NCI-H226 (cell line): ENCODE results near the gene USE1.

ENCODE experiments used
- DNase-seq: peaks from one replicate; pipeline ENCODE4 v3.0.0-alpha.2; 2015

Gene USE1

DNA sequence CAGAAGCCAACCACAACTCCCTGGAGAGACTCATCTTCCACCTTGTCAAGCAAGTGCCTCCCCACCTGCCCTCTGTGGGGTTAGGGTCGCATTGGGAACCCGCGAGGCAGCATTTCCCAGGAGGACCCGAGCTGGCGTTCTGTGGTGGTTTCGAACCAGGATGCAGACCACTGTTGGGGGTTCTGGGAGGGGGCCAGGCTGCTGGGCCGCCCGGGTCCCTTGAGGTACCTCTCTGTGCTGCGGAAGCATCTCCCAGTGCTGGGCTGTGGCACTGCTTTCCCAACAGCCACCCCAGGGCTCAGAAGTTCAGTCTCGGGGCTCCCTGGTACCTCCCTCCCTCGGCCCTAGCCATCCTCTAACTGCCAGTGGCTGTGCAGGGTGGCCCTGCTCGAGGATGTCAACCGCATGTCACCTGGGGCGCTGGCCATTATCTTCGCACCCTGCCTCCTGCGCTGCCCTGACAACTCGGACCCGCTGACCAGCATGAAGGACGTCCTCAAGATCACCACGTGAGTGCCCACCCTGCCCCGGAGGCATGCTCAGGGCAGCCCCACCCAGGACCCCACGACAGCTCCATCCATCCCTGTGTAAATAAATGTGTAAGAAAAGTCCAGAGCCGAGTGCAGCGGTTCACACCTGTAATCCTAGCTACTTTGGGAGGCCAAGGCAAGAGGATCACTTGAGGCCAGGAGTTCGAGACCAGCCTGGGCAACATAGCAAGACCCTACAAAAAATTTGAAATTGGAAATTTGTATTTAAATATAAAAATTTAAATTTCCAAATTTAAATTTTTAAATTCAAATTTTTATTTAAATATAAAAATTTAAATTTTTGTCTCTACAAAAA lies 8.2 kb upstream of the USE1 start:
- no peak for DNase-seq

DNA sequence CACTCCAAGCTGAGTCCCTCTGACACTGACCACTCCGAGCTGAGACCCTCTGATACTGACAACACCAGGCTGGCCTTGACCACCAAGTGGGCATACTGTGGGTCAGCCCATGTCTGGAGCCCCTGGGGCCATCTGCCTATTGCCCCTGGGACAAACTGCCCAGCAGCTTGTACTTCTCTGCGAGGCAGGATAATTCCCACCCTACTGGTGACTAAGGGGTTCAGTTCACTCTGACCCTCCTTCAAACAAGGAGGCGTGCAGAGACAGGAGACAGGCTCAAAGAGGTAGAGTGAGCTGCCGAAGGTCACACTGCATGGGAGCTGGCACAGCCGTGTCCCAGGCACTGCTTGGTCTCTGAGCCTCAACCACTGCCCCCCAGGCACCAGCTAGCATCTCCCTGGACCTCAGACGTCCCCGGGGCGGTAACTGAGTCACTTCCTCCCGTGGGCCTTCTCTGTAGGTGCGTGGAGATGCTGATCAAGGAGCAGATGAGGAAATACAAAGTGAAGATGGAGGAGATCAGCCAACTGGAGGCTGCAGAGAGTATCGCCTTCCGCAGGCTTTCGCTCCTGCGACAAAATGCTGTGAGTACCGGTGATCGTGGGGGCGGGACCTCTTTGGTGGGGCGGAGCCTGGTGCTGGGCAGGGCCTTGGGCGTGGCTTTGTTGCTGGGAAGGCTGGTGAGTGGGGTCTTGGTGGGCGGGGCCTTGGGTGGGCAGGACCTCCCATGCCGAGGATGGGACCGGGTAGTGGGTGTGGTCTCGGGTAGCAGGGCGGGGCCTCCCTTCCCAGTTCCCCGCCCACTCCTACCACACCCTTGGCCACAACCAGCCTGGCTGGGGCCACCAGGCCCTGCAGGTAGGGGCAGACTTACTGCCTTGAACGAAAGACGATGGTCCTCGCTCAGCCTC lies 5.8 kb upstream of the USE1 start:
- DNase-seq = peak; percentile 26

DNA sequence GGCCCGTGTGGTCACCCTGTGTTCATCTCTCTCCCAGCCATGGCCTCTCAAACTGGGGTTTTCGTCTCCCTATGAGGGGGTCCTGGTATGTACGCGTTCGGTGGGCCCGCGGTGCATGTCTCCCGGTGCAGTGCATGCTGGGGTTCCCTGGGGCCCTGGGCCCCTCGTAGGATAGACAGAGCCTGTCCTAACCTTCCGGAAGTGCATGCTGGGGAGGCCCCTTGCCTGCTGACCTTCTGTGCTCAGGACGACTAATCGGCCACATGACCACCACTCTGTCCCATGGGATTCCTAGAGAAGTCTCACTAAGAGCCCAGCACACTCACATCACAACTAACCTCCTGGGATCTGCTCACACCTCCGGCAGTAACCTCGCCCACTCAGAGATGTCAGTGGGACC lies 4.9 kb upstream of the USE1 start:
- no peak for DNase-seq

DNA sequence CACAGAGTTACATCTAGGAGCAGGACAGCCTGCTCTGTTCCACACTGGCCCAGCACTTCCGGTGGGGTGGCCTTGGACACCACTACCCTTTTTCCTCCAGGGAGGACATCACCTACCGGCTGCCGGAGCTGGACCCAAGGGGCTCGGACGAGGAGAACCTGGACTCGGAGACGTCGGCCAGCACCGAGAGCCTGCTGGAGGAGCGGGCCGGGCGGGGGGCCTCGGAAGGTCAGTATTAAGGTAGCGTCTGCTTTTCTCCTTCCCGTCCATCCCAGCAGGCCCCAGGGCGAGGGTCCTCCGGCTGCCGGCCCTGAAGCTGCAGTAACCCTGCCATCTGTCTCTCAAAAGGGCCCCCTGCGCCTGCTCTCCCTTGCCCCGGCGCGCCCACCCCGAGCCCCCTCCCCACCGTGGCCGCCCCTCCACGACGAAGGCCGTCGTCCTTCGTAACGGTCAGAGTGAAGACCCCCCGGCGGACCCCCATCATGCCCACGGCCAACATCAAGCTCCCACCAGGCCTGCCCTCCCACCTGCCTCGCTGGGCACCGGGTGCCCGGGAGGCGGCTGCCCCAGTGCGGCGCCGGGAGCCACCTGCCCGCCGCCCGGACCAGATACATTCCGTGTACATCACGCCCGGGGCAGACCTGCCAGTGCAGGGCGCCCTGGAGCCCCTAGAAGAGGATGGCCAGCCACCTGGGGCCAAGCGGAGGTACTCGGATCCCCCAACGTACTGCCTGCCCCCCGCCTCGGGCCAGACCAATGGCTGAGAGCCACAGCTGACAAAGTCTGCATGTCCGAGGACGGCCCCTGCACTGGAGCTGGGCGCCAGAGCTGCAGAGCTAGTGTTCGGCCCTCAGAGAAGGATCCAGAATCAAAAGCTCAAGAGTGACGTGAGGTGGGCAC lies 3.4 kb upstream of the USE1 start:
- DNase-seq = no peak

DNA sequence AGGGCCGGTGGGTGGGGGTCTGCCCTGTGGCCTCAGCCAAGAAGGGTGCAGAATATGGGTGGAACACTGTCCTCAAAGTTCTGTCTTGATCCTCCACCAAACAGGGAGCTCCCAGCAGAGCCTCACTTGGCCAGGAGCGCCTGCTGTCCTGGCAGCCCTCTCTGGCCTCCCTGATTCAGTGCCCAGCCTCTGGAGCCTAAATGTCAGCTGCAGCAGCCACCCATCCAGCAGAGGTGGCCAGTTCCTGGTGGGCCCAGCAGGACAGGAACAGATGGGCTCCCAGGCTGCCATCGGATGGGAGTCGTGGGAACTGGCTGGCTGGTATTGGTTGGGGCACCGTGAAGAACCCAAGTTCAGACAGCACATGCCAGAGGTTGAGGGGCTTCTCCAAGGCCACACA lies 1.8 kb upstream of the USE1 start:
- no peak for DNase-seq

DNA sequence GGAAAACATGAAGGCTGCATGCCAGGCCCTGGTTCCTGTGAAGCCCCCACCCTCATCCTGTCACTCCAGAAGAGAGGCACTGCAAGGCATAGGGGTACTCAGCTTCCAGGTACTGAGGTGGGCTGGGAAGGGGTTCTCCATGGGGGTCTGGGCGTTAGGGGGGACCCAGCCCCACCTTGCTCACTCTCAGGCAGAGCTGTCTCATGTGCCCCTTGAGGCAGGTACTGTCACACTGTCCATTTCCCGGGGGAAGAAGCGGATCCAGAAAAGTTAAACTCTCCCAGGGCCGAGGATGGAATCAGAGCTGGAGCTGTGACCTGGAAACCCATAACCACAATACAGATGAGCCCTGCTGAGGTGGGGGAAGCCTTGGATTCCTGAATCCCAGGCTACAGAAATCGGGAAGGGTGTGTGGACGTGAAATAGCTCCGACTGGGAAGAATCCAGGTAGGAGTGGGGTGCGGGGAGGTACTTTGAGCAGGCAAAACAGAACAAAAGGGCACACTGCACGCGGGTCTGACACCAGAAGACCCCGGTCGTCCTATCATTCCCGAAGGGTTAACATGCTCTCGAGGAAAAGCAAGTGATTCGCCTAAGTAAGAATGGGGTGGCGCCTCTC lies 540 bp upstream of the USE1 start:
- DNase-seq = no peak

DNA sequence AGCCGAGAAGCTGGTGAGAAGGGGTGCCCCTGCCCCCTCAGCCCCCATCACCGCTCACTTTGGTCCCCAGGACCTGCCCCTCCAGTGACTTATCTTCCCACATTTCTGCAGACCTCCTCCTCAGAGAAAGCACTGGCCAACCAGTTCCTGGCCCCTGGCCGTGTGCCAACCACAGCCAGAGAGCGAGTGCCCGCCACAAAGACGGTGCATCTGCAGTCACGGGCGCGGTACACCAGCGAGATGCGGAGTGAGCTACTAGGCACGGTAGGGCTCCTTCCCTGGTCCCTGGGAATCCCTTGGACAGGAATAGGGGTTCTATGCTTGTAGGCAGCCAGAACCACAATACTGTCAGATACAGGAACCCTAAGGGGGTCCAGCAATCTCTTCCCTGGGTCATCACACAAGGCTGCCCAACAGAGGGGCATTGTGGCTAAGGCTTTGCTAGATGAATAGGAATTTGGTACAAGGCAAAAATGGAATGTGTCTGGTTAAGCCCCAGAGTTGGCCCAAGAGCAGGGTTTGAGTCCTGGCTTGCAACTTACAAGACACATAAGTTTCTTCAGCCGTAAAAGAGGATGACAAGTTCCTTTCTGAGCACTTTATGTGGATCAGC lies 1.0 kb downstream of the USE1 start:
- no peak for DNase-seq

DNA sequence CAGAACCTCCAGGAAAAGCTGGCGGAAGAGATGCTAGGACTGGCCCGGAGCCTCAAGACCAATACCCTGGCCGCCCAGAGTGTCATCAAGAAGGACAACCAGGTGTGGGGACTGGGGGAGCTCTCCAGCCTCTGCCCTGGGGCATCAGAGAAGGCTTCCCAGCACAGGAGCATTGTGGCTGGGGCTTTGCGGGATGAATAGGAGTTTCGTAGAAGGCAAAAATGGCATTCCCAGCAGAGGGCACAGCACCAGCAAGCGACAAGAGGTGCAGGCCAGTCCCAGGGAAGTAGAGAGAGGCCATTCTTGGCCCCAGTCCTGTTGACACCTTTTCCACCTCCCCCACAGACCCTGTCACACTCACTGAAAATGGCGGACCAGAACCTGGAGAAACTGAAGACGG lies 4.1 kb downstream of the USE1 start:
- no peak for DNase-seq

DNA sequence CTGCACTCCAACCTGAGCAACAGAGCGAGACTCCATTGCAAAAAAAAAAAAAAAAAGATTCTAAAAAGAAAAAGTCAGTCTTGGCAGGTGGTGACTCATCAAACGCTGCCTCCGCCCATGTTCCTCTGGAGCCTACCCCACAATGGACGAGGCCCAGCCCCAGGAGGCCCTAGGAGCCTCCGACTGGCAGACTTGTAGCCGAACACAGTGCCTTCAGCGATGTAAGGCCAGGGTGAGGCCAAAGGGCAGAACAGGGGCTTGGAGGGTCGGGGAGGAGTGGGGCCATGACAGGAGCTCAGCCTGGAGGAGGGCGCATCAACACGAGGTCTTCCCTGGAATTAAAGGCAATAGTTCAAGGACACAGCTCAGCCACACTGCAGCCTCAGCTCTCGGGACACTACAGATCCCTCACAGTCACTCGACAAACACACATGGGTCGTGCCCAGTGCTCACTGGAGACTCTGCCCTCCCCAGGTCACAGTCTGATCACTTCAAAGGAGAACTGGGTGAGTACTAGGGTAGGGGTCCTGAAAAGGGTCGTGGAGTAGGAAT lies 5.1 kb downstream of the USE1 start:
- DNase-seq = peak; percentile 68

DNA sequence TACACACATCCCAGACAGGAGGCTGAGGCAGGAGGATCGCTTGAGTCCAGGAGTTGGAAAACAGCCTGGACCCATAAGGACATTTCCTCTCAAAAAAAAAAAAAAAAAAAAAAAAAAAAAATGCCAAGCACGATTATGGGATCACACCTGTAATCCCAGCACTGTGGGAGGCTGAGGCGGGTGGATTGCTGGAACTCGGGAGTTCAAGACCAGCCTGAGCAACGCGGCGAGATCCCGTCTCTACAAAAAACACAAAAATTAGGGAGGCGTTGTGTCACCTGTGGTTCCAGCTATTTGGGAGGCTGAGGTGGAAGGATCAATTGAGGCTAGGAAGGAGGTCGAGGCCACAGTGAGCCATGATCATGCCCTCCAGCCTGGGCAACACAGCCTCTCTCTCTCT lies 9.9 kb downstream of the USE1 start:
- no peak for DNase-seq

DNA sequence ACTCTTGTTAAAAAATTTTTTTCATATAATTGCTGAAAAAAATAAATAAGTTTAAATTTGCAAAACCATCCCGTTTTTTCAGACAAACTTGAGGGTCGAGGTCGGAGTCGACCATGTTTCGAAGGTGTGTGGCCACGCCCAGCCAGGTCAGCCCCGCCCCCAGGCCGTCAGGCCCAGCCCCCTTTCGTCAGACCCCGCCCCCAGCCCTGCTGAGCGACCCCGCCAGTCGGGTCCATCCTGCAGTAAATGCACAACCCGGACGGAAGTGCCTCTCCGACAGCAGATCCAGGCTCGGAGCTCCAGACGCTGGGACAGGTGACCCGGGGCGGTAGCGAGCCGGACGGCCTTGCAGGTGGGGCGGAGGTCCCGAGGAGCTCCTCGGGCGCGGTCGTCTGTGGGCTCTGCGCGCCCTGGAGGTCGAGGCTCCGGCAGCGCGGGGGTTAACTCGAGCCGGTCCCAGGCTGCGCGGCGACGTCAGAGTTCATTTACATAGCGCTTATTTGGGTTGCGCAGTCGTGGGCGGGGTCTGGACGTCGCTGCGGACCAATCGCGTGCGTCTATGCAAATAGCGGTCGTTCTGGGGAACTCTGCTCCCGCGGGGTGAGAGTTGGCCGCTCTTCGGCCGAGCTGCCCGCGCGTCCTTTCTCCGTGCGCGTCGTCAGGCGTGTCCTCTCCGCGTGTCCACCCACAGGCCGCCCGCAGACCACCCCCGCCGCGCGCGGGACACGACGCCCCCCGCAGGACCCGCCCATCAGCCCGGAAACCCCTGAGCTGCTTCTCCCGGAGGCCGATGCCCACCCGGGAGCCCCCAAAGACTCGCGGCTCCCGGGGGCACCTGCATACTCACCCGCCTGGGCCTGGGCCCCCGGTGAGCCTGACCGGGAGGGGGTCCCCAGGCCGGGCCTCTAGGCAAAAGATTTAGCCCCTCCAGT lies 11.1 kb downstream of the USE1 start, which contains the start of gene OCEL1:
OCEL1 (plus strand) TSS at position 225 of the 932 bp plus-strand sequence; CDS start at position 247, 22 bp downstream.
- peak; percentile 95 for DNase-seq

DNA sequence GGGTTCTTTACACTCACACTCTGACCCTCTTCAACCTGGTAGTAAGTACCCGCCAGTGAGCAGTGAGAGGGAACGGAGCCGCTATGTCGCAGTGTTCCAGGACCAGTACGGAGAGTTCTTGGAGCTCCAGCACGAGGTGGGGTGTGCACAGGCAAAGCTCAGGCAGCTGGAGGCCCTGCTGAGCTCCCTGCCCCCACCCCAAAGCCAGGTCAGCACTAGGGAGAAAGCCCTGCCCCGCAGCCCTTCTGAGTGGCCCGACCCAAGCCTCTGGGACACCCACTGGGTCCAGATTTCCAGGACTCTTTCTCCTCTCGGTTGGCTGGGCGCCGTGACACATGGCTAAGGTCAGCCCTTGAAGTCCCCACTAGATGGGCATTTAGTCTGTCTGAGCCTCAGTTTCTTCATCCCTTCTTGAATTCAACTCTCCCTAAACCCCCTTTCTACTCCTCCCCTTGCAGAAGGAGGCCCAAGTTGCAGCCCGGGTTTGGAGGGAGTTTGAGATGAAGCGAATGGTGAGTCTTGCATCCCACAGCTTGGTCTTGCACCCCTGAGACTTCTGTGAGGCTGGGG lies 12.7 kb downstream of the USE1 start:
- DNase-seq = no peak

DNA sequence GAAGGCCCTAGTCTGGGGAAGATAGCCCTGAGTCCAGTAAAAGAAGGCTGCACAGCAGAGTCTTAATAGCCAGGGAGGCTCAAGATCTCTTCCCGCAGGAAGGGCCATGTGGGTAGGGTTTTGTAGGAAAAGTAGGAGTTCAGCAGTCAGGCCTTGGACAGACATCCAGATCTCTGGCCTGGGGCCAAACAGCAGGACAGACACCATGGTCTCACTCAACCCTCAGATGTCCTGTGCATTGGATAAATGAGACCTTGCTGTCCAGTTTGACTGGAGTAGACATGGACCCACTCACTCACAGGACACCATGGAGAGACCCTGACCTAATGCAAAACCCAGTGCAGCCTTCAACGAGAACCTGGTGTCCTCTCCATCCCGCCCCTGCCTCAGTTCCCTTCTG lies 14.7 kb downstream of the USE1 start:
- DNase-seq = no peak

DNA sequence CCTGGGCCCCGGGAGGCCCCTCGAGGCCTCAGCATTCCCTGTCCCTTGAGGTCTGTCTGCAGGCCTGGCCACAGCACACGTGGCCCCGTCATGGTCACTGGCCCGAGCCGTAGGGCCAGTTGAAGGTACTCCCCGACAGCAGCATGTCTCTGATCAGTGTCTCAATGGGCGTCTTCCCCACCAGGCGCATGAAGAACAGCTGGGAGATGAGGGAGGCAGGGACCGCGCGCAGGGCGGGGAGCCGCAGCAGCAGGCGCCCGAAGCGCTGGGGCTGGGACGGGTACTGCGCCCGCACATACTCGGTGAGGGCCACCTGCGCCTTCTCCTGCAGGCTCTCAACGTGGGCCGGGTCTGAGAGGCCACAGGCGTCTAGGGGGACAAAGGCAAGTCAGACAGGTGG lies 17.1 kb downstream of the USE1 start:
- no peak for DNase-seq

DNA sequence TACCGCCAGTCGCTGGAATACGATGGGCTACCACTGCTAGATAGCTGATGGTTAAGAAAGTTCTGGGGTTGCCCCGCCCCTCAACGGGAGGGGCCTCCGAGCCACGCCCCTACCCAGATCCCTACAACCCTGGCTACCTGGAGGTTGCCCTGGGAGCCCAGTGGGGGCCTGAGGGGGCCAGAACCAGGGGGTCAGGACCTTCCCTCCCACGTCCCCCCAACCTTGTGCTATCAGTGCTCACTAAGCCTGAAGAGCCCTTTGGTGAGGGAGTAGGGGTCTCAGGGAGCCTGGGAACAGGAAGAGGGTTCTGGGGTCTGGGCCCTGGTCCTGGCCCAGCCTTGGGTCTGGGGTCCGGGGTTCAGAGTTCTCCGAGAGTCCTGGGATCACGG lies 19.7 kb downstream of the USE1 start:
- DNase-seq = peak; percentile 54

DNA sequence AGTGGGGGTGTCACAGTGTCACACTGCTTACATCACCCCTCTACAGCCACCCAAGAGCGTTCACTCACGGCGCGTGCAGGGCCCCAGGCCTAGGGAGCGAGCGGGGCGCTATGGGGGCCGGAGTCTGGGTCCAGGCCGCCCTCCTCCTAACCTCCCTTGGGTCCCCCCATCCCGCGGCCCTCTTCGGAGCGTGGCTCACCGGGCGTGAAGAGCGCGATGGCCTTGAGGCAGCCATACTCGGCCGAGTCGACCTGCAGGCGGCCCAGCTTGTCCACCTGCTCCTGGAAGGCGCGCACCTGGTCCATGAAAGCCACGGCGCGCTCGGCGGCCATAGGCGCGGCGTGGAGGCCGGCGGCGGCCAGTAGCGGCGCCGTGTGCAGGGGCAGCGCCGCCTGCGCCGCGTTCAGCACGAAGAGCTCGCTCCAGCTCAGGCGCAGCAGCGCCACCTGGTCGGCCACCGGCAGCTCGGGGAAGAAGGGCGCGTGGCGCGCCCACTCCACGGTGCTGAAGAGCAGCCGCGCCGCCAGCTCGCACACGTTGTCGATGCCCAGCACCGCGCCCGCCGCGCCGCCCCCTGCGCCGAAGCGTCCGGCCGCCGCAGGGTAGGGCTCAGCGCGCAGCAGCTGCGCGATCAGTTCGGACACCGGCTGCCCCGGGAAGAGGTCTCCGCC lies 20.3 kb downstream of the USE1 start:
- peak; percentile 81 for DNase-seq

DNA sequence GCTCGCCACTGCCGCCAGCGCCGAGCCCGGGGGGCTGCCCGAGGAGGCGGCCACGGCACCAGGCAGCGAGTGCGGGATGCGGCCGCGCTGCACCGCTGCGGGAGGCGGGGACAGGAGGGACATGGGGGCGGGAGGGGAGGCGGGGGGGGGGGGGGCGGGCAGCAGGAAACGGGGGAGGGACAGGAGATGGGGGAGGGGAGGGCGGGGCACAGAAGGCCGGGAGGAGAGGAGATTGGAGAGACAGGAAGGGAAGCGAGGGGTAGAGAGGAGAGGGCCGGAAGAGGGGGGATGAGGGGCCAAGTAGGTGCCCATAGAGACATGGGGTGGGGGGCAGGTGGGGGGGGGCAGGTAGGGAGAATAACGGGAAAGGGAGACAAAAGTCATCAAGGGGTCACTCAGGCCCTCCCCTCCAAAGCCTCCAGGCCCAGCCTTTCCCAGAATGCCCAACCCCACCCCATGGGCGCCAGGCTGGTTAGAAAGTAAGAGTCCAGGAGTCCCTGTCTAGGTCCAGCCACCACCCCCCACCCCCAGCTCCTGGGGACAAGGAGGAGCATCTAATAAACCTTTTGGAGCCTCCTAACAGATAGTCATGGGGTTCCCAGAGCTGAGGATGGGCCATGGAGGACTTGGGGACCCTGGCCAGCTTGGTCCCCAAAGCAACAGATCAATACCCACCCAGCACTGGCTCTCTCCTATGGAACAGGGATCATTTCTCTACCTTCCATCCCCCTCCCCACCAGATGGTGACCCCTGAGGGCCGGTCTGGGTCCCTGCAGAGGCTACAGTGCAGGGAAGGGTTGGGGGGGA lies 21.0 kb downstream of the USE1 start:
- DNase-seq = peak; percentile 41

DNA sequence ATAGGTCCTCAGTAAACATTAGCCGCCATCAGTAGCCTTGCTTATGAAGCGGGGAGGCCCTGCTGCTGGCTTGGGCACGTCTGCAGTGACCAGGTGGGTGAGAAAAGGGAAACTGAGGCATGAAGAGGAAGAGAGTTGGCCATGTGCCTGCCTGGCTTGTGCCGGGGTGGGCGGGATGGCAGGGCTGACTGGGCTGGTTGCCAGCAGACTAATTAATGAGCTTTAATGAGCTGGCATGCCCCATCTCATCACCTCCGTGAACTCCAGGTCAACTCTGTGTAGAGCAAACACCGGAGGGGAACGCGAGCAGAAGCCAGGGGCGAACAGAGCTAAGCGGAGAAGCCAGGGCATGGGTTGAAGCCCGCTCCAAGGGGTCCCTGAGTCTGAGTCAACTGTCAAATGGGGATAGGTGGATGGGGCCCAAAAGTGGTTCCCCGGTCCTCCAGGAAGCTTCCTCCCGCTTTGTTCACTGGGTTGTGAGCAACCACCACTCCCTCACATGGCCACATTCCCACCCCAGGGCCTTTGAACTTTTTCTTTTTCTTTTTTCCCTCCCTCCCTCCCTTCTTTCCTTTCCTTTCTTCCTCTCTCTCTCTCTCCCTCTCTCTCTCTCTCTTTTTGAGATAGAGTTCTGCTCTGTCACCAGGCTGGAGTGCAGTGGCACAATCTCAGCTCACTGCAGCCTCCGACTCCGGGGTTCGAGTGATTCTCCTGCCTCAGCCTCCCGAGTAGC lies 21.8 kb downstream of the USE1 start:
- DNase-seq = no peak
